ENCODE data around the gene NFIC. TPM values are rescaled to one million over a fixed set of nuclear protein-coding genes. Genes with fewer than 3 reads are reported as not detected.
"Not testable (repeated sequence)": the region's sequence is repeated elsewhere in the genome, so short reads cannot be mapped to it uniquely, and the experiment has no call there.

NFIC gene
- total RNA-seq, 4 donors from 2014 or later: 102 to 236 (median 158) TPM

DNA sequence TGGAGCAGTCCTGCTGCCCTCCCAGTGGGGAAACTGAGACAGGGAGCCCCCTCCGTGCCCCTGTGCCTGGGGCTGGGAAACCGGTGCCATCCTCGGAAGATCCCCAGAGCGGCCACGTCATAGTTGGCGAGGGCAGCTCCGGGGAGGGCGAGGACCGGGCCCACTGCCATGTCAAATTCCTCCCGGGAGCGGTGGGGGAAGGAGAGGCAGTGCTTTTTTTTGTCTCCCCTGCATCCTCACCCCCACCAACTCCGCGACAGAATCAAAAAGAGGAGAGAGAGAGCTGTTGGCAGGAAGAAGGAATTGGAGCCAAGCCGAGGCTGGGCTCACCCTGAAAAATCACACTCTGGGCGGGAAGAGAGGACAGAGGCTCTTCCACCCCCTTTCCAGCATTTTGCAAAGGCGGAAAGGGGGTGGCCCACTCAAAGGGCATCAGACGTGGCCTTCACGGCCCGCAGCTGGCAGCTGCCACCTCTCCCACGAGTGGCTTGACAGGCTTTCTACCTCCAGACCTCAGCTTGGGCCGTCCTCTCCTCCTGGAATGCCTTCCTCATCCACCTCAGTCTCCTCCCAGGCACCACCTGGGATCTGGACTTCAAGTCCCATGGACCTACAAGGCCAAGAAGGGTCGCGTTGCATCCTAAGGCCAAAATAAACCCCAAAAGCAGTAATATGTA is 19.6 kb upstream of the NFIC start:
- intact Hi-C loops (cut with DNase I; ENCODE audit: low total_unique reads): no loop called here
- TF ChIP-seq POLR2A (IDR thresholded peaks at IDR 0.05): no peak
- TF ChIP-seq, protein P1, sequence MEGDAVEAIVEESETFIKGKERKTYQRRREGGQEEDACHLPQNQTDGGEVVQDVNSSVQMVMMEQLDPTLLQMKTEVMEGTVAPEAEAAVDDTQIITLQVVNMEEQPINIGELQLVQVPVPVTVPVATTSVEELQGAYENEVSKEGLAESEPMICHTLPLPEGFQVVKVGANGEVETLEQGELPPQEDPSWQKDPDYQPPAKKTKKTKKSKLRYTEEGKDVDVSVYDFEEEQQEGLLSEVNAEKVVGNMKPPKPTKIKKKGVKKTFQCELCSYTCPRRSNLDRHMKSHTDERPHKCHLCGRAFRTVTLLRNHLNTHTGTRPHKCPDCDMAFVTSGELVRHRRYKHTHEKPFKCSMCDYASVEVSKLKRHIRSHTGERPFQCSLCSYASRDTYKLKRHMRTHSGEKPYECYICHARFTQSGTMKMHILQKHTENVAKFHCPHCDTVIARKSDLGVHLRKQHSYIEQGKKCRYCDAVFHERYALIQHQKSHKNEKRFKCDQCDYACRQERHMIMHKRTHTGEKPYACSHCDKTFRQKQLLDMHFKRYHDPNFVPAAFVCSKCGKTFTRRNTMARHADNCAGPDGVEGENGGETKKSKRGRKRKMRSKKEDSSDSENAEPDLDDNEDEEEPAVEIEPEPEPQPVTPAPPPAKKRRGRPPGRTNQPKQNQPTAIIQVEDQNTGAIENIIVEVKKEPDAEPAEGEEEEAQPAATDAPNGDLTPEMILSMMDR (IDR thresholded peaks at IDR 0.05): no peak
- peak in 1 of 2 donors; percentile 95 for DNase-seq (ENCODE audit: low spot score in 2 of 2)
- H3K4me3 ChIP-seq (ENCODE audit: low read depth, poor library complexity, severe bottlenecking): no peak overlapping the region
- WGBS, 2 donors: 14 to 24% methylated on average over 23 of the region's 23 CpGs

DNA sequence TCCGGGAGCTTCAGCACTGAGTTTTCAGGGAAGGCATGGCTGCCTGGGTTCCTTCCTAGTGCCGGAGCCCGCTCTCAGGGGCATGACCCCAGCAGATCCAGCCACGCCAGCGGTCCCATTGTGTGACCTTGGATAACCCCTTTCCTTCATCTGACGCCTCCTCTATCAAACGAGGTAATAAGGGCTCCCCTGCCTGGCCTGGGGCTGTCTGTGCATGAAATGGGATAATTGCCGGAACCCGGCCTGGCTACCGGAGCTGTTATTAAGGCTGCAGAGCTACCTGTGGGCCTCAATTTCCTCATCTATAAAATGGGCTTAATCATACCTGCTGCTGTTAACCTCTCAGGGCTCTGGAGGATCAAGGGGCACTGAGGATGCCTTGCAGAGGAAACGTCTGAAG is 18.3 kb upstream of the NFIC start:
- intact Hi-C loops (cut with DNase I; ENCODE audit: low total_unique reads): no loop called here
- 77 to 85% methylated on average over 11 of the region's 11 CpGs for WGBS, 2 donors
- no peak for DNase-seq (ENCODE audit: low spot score in 2 of 2)
- TF ChIP-seq POLR2A (IDR thresholded peaks at IDR 0.05): no peak
- TF ChIP-seq, protein P1 (IDR thresholded peaks at IDR 0.05): no peak
- H3K4me3 ChIP-seq (ENCODE audit: low read depth, poor library complexity, severe bottlenecking): no peak overlapping the region

DNA sequence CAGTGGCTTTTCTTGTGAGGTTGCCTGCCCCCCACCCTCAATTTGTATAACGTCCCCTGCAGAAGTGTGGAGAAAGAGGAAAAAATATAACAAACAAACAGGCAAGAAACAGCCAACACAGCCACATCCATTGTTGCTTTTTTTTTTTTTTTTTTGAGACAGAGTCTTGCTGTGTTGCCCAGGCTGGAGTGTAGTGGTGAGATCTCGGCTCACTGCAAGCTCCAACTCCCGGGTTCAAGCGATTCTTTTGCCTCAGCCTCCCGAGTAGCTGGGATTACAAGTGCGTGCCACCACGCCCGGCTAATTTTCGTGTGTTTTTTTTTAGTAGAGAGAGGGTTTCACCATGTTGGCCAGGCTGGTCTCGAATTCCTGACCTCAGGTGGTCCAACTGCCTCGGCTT is 17.9 kb upstream of the NFIC start:
- 91 to 92% methylated on average over 11 of the region's 11 CpGs for WGBS, 2 donors
- intact Hi-C loops (cut with DNase I; ENCODE audit: low total_unique reads); H3K4me3 ChIP-seq (ENCODE audit: low read depth, poor library complexity, severe bottlenecking); DNase-seq (ENCODE audit: low spot score in 2 of 2): not testable (repeated sequence)

DNA sequence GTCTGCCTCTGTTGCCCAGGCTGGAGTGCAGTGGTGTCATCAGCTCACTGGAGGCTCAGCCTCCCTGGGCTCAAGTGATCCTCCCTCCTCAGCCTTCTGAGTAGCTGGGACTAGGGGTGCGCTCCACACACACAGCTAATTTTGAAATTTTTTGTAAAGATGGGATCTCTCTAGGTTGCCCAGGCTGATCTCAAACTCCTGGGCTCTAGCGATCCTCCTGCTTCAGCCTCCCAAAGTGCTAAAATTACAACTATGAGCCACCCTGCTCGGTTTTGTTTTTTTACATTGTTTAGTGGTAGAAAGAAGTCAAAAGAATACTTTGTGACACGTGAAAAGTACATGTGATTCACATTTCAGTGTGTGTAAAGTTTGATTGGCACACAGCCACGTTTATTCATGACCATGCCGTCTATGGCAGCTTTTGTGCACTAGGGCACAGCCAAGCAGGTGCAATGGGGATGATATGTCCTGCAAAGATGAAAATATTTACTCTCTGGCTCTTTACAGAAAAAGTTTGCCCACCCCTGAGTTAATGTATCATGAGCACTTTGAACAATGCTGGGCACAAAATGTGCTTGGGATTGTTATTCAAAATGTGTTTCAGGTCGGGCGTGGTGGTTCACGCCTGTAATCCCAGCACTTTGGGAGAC is 16.2 kb upstream of the NFIC start:
- no peak for DNase-seq (ENCODE audit: low spot score in 2 of 2)
- no peak for TF ChIP-seq POLR2A (IDR thresholded peaks at IDR 0.05)
- TF ChIP-seq, protein P1 (IDR thresholded peaks at IDR 0.05): no peak
- H3K4me3 ChIP-seq (ENCODE audit: low read depth, poor library complexity, severe bottlenecking): no peak overlapping the region
- intact Hi-C loops (cut with DNase I; ENCODE audit: low total_unique reads): no loop called here
- 56 to 58% methylated on average over 9 of the region's 9 CpGs for WGBS, 2 donors

DNA sequence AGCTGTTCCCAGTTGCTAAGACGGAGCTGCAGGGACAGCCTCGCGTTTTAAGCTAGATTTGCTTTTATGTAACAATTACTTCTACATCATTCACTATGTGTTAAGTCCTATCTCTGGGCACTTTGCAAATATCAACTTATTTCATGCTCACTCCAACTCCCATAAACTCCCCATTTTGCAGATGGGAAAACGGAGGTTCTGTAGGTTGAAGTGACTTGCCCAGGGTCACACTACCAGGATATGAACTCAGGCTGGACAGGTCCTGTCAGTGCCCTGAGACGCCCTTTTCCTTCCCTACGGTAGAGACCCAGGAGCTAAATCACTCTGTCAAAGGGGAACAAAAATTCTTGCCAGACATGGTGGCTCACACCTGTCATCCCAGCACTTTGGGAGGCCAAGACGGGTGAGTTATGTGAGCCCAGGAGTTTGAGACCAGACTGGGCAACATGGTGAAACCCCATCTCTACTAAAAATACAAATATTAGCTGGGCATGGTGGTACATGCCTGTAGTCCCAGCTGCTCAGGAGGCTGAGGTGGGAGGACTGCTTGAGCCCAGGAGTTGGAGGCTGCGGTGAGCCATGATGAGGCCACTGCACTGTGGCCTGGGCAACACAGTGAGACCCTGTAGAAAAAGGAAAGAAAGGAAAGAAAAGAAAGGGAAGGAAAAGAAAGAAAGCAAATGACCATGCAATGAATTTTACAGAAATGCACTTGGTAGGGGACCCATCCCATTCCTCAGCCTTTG is 14.5 kb upstream of the NFIC start:
- TF ChIP-seq POLR2A (IDR thresholded peaks at IDR 0.05): no peak
- TF ChIP-seq, protein P1 (IDR thresholded peaks at IDR 0.05): no peak
- no peak overlapping the region for H3K4me3 ChIP-seq (ENCODE audit: low read depth, poor library complexity, severe bottlenecking)
- no peak for DNase-seq (ENCODE audit: low spot score in 2 of 2)
- 79 to 83% methylated on average over 8 of the region's 8 CpGs for WGBS, 2 donors
- intact Hi-C loops (cut with DNase I; ENCODE audit: low total_unique reads): no loop called here

DNA sequence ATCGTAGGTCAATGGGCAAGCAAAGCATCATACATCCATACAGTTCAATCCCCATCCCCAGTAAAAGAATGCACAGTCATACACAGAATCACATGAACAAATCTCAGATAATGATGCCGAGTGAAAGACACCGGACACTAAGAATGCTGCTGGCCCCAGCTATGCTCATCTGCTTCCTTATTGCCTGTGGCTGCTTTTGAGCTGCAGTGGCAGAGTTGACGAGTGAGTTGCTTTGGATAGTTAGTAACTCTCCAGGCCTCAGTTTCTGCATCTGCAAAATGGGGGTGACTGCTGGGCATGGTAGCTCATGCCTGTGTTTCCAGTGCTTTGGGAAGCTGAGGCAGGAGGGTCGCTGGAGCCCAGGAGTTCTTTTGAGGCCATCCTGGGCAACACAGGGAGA is 12.9 kb upstream of the NFIC start:
- DNase-seq (ENCODE audit: low spot score in 2 of 2): no peak
- H3K4me3 ChIP-seq (ENCODE audit: low read depth, poor library complexity, severe bottlenecking): no peak overlapping the region
- intact Hi-C loops (cut with DNase I; ENCODE audit: low total_unique reads): no loop called here
- 46 to 55% methylated on average over 5 of the region's 5 CpGs for WGBS, 2 donors
- TF ChIP-seq POLR2A (IDR thresholded peaks at IDR 0.05): no peak
- TF ChIP-seq, protein P1 (IDR thresholded peaks at IDR 0.05): no peak
